ENCODE results near the gene DMXL2.

DNA sequence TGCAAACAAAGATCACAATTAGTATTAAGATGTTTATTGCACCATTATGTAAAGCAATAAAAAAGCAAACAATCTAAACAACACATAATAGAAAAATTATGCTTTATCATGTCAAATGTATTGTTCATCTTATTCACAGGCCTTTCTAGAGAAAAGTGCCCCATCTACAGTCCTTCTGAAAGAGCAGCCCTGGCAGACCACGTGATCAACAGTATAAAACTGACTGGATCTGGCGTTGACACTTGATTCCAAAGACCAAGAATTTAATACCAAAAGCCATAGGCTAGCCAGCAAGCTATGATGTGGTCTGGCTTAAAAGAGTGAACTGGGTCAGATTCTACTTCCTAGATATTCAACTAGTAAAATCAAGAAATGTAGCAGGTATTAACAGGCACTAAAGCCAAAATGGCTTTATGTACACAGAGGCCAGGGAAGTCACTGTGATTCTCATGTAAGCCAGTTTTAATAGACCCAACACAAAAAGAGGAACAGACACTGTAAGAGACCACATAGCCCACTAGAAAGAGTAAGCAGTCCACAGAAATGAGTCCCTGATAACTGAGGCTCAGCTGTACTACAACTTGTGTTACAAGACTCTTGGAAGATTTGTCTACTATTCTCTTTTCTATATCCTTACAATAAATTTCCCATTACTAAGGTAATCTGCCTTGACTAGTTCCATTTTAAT is 32.5 kb downstream of the DMXL2 start:
- TF ChIP-seq, protein P1, sequence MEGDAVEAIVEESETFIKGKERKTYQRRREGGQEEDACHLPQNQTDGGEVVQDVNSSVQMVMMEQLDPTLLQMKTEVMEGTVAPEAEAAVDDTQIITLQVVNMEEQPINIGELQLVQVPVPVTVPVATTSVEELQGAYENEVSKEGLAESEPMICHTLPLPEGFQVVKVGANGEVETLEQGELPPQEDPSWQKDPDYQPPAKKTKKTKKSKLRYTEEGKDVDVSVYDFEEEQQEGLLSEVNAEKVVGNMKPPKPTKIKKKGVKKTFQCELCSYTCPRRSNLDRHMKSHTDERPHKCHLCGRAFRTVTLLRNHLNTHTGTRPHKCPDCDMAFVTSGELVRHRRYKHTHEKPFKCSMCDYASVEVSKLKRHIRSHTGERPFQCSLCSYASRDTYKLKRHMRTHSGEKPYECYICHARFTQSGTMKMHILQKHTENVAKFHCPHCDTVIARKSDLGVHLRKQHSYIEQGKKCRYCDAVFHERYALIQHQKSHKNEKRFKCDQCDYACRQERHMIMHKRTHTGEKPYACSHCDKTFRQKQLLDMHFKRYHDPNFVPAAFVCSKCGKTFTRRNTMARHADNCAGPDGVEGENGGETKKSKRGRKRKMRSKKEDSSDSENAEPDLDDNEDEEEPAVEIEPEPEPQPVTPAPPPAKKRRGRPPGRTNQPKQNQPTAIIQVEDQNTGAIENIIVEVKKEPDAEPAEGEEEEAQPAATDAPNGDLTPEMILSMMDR (IDR thresholded peaks at IDR 0.05): no peak
- TF ChIP-seq POLR2A (IDR thresholded peaks at IDR 0.05): no peak
